IPS-18c (cell line): ENCODE results near the gene AMER2.

ENCODE experiments used
- H3K4me3 ChIP-seq: 2 replicates; pipeline ENCODE4 v1.7.0; 2013; ENCODE audit warnings: low read depth, mild to moderate bottlenecking, low read length, moderate library complexity; ENCODE audit not compliant: insufficient read depth
- H3K9me3 ChIP-seq: one replicate; pipeline ENCODE4 v1.6.1; 2013; ENCODE audit warnings: mild to moderate bottlenecking, low read length, moderate library complexity; ENCODE audit not compliant: control insufficient read depth, insufficient read depth

Gene AMER2

DNA sequence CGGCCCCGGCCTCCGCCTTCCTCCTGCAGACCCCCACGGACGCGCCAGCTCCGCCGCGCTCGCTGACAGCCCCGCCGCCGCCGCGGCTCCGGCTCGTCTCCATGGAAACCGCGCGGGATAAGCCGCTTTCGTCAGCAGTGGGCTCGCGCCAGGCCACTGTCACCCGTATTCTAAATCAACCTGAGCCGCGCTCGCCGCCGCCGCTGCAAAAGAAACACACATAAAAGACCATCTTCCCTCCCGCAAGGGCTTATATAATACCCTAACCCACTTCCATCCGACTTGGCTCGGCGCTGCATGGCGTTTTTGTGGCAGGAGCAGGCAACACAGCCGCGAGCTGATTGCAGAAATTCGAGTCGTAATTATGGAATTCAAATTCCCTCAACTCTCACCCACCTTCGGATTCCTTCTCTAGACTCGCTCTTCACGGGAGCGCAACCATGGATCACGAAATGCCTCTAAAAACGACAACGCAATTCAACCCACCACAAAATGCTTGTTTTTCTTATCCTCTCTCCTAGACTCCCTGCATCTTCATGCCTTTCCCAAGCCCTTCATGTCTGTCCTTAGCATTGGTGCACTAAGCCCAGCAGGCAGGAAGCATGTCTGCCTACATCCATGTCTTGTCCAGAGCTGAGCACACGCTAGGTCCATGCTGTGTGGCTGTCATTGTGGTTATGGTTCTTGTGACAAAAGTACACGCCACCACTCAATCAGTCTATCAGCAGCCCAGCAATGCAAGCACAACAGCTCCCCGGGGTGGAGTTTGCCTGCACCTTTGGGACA, at the start of gene AMER2:
Gene AMER2, minus strand, starts transcription at position 772 of the 786 bp plus-strand sequence. Its CDS starts 669 bp downstream, at position 103.
- Histone ChIP-seq H3K4me3 (peak within 1 kb of the TSS; percentile 59), H3K9me3 (peaks cover 4% of the 10 kb centered on the region)

DNA sequence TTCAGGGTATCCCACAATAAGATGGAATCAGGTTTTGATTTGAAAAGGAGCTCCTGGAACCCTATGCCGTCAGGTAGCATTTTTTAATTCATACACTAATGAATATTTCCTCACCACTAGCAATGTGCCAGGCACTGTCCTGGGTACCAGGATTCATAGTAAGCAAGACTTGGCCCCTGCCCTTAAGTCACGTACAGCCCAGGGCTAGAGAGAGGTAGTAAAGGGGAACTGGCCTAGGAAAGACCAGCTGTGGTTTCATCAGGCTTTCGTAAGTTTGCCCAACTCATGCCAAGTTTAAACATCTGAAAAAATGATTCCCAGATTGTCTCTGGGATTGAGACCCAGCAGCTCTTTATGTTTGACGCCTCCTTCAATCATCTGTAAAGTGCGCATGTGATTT, 45.9 kb upstream of the AMER2 start:
- no peak overlapping the region for H3K4me3 ChIP-seq
- H3K9me3 ChIP-seq, result no peaks in the 10 kb centered on the region

GRCh38 chr13:25217023-25217885, 45.2 kb upstream of the AMER2 start:
- H3K9me3 ChIP-seq, result no peaks in the 10 kb centered on the region
- H3K4me3 ChIP-seq, result no peak overlapping the region

DNA sequence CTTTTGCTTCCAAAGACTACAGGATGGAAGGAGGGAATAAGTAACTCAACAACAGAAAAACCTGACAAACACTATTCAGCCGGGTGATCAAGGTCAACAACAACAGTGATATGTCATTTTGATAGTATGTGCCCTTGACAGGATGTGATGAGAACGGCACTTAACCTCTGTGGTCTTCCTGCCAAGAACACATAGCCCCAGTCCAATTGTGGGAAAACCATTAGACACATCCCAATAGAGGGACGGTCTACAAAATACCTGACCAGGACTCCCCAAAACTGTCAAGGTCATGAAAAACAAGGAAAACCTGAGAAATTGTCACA, 43.1 kb upstream of the AMER2 start:
- Histone ChIP-seq H3K9me3 (no peaks in the 10 kb centered on the region), H3K4me3 (no peak overlapping the region)

DNA sequence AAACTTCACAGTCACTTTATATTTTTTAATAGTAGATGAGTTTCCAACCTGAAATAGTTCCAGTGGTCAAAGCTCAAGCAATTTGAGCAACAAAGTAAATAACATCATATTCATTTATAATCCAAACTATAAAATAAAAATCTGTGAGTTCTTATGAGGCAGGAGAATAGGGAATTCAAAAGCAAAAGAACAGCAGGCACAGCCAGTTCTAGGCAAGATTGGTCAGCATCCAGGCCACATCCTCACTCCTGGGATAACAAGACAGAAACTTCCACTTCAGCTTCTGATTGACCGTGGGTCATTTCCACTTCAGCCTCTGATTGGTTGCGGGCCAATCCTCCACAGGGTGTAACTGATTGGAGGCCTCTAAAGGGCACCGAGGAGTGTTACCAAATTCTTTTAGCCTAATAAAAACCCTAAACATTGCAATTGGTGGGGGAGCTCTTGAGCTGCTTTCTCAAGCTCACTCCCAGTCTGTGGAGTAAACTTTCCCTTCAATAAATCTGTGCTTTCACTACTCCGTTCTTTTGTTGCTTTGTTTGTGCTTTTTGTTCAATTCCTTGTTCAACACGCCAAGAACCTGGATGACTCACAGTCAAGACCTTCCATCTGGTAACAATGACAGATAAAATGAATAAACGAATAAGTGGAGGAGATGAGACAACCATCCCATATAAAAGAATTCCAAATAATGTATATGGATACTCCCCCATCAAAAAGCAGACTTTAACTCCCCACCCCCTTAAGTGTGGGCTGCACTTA, 42.6 kb upstream of the AMER2 start:
- Histone ChIP-seq H3K4me3 (no peak overlapping the region), H3K9me3 (no peaks in the 10 kb centered on the region)

GRCh38 chr13:25213715-25214114, 41.6 kb upstream of the AMER2 start:
- Histone ChIP-seq H3K9me3 (no peaks in the 10 kb centered on the region), H3K4me3 (no peak overlapping the region)

DNA sequence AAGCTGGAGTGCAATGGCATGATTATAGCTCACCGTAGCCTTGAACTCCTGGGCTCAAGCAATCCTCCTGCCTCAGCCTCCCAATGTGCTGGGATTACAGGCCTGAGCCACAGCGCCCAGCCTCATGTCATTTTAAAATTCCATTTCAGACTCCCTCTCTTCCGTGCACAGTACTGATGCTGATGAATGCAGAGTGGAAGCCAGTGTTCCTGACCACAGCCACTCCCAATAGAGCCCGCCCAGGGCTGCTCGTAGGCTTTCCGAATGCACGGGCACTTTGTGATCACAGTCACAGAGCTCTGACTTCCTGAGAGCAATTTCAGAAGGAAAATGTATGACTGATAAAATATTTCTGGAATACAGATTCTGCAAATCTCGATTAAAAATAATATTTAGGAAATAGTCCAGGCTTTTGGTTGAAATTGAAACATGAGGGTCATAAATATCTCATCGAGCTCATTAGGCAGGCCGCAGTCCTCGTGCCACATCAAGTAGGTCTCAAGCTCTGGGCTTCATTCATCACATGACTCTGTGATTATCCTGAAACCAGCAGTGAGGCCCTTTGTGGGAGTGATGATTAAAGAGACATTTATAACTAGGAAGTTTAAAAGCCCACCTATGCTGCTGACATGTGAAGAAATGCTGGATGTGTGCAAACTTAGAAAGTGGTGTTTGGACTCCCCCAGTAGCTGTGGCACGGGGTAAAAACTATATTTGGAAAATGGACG, 38.9 kb upstream of the AMER2 start:
- Histone ChIP-seq H3K9me3 (no peaks in the 10 kb centered on the region), H3K4me3 (no peak overlapping the region)

DNA sequence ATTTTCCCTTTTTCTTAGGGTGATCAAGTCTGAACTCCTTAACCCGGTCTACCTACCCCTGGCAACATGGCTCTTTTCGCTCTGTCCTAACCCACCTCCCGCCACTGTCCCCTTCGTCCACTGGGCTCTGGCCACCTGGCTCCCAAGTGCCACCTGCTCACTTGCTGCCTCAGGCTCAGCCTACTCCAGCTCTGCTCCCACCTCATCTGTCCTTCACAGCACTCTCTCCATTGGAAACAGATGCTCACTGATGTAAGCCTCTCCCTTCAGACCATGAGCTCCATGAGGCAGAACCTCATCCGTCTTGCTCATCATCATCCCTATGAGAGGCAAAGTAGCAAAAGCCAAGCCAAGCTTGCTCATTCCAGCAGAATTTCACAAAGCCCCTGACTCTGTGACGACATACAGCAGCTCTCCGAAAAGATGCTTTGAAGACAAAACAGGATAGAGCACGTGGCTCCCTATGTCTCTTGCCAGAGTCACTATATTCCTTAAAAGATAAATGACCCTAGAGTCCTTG, 35.3 kb upstream of the AMER2 start:
- Histone ChIP-seq H3K4me3 (no peak overlapping the region), H3K9me3 (no peaks in the 10 kb centered on the region)

GRCh38 chr13:25204863-25205262, 32.8 kb upstream of the AMER2 start:
- H3K9me3 ChIP-seq, result no peaks in the 10 kb centered on the region
- no peak overlapping the region for H3K4me3 ChIP-seq

- Histone ChIP-seq H3K4me3 (no peak overlapping the region), H3K9me3 (no peaks in the 10 kb centered on the region)
Measured at GRCh38 chr13:25203127-25203740, 31.1 kb upstream of the AMER2 start.

GRCh38 chr13:25200783-25201182, 28.7 kb upstream of the AMER2 start:
- H3K9me3 ChIP-seq, result no peaks in the 10 kb centered on the region
- no peak overlapping the region for H3K4me3 ChIP-seq

DNA sequence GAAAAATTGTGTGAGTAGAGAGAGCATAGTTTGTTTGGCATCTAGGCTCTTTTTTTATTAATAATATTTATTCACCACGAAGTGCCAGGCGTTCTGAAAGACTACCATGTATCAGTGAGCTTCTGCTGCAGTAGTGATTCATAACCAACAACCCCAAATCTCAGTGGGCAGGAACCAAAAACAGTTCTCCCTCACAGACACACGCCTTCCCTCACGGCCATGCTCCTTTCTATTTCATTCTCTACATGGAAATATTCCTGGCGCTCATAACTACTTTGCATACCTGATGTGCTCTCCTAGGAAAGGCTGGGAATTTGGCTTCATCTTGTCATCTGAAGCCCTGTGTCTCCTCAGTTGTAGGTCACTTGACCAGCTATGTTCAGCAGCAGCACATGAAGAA, 26.6 kb upstream of the AMER2 start:
- Histone ChIP-seq H3K4me3 (no peak overlapping the region), H3K9me3 (no peaks in the 10 kb centered on the region)

- Histone ChIP-seq H3K9me3 (no peaks in the 10 kb centered on the region), H3K4me3 (no peak overlapping the region)
Measured at GRCh38 chr13:25196971-25197370, 24.9 kb upstream of the AMER2 start.

- no peaks in the 10 kb centered on the region for H3K9me3 ChIP-seq
- H3K4me3 ChIP-seq, result no peak overlapping the region
Measured at GRCh38 chr13:25192936-25193335, 20.8 kb upstream of the AMER2 start.

DNA sequence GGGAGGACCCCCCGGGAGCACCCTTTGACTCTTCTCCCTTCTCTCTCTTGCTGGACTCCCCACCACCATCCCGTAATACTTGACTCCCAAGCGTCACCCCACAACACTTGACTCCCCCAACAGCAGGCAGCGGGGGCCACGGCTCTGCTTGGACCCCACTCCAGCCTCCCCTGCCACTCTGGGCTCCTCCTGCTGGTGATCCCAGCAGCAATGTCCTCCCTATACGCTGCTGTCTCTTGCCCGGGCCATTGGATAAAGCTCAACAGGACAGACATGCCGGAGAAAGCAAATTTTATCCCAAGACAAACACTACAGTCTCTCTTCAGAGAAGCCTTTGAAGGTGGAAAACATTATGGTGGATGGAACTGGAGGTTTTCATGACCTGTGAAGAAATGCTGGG, 20.4 kb upstream of the AMER2 start:
- Histone ChIP-seq H3K4me3 (no peak overlapping the region), H3K9me3 (no peaks in the 10 kb centered on the region)

GRCh38 chr13:25192052-25192451, 20.0 kb upstream of the AMER2 start:
- Histone ChIP-seq H3K4me3 (no peak overlapping the region), H3K9me3 (no peaks in the 10 kb centered on the region)

GRCh38 chr13:25190771-25191170, 18.7 kb upstream of the AMER2 start:
- H3K4me3 ChIP-seq, result no peak overlapping the region

More at GRCh38 chr13:25190771-25191170, 18.7 kb upstream of the AMER2 start:
- H3K9me3 ChIP-seq, result no peaks in the 10 kb centered on the region
